ENCODE results near the gene NTM.

The NTM gene

DNA sequence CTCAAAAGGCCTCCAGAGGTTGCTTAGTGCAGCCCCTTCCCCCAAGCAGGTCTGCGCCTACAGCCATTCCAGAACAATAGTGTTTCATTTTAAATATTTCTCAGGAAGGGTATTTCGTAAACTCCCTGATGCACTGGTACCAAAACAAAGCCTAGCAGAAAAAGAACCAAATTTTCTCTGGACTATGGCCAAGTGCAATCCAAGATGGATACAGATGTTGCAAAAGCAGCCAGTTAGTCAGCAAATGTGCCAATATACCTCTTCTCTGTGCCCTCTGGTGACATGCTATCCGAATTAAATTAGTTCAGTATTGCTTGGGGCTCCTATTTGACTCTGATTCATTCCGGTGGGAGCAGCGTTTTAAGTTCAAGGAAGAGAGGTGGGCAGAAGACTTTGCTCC is 247.8 kb downstream of the NTM start:
- H3K36me3 ChIP-seq (ENCODE audit: insufficient read depth, low read length) = no peaks in the 10 kb centered on the region
- no peaks in the 10 kb centered on the region for H3K79me2 ChIP-seq (ENCODE audit: insufficient read depth, low read length)

DNA sequence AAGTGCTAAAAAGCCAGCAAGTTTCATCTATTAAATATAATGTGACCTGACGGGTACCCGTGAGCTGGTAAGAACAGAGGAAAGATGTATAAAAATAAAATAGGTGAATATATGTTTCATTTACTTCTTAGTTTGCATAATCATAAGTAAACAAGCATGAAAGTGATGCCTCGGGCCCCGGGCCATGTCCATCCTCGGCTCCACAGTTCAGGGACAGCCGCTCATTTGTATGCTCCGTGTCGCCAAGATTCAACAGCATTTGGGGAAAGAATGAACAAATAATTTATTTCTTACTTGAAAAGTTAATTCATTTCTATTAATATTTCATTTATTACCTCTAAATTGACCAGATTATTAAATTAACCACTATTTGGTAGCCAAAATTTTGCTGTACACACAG is 251.8 kb downstream of the NTM start:
- Histone ChIP-seq H3K36me3 (ENCODE audit: insufficient read depth, low read length) (no peaks in the 10 kb centered on the region), H3K4me2 (ENCODE audit: low read depth, low read length, poor library complexity, severe bottlenecking) (no peak overlapping the region), H3K27me3 (ENCODE audit: insufficient read depth, low read length, poor library complexity, severe bottlenecking) (no peaks in the 10 kb centered on the region), H2AFZ (ENCODE audit: low read length) (no peak overlapping the region), H3K79me2 (ENCODE audit: insufficient read depth, low read length) (no peaks in the 10 kb centered on the region), H3K9me2 (replicated peaks; ENCODE audit: low read depth, low read length) (no peaks in the 10 kb centered on the region), H3K9me3 (ENCODE audit: insufficient read depth, low read depth, low read length) (no peaks in the 10 kb centered on the region), H3K9ac (ENCODE audit: low read depth, low read length, poor library complexity, severe bottlenecking) (no peak overlapping the region), H3K4me3 (ENCODE audit: low read length, poor library complexity, severe bottlenecking) (no peak overlapping the region), H4K20me1 (ENCODE audit: insufficient read depth, low read length, poor library complexity, severe bottlenecking) (no peaks in the 10 kb centered on the region), H3F3A (ENCODE audit: low read depth) (no peaks in the 10 kb centered on the region), H3K4me1 (ENCODE audit: insufficient read depth, low read length, poor library complexity, severe bottlenecking) (peaks cover 61% of the 10 kb centered on the region)
- no peak for TF ChIP-seq EZH2phosphoT487 (IDR thresholded peaks at IDR 0.05; ENCODE audit: borderline replicate concordance)
- TF ChIP-seq, protein P1, sequence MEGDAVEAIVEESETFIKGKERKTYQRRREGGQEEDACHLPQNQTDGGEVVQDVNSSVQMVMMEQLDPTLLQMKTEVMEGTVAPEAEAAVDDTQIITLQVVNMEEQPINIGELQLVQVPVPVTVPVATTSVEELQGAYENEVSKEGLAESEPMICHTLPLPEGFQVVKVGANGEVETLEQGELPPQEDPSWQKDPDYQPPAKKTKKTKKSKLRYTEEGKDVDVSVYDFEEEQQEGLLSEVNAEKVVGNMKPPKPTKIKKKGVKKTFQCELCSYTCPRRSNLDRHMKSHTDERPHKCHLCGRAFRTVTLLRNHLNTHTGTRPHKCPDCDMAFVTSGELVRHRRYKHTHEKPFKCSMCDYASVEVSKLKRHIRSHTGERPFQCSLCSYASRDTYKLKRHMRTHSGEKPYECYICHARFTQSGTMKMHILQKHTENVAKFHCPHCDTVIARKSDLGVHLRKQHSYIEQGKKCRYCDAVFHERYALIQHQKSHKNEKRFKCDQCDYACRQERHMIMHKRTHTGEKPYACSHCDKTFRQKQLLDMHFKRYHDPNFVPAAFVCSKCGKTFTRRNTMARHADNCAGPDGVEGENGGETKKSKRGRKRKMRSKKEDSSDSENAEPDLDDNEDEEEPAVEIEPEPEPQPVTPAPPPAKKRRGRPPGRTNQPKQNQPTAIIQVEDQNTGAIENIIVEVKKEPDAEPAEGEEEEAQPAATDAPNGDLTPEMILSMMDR (conservative IDR thresholded peaks at IDR 0.05; ENCODE audit: low read length) = no peak

More for the DNA sequence above, 247.8 kb downstream of the NTM start:
- no peak for TF ChIP-seq EZH2phosphoT487 (IDR thresholded peaks at IDR 0.05; ENCODE audit: borderline replicate concordance)
- TF ChIP-seq, protein P1 (conservative IDR thresholded peaks at IDR 0.05; ENCODE audit: low read length) = no peak
- H3K9me3 ChIP-seq (ENCODE audit: insufficient read depth, low read depth, low read length) = no peaks in the 10 kb centered on the region
- no peaks in the 10 kb centered on the region for H3K9me2 ChIP-seq (replicated peaks; ENCODE audit: low read depth, low read length)
- H3K4me3 ChIP-seq (ENCODE audit: low read length, poor library complexity, severe bottlenecking) = no peak overlapping the region
- no peak overlapping the region for H3K9ac ChIP-seq (ENCODE audit: low read depth, low read length, poor library complexity, severe bottlenecking)
- no peaks in the 10 kb centered on the region for H3K27me3 ChIP-seq (ENCODE audit: insufficient read depth, low read length, poor library complexity, severe bottlenecking)
- H2AFZ ChIP-seq (ENCODE audit: low read length) = no peak overlapping the region
- H4K20me1 ChIP-seq (ENCODE audit: insufficient read depth, low read length, poor library complexity, severe bottlenecking) = no peaks in the 10 kb centered on the region
- H3F3A ChIP-seq (ENCODE audit: low read depth) = no peaks in the 10 kb centered on the region
- peaks cover 47% of the 10 kb centered on the region for H3K4me1 ChIP-seq (ENCODE audit: insufficient read depth, low read length, poor library complexity, severe bottlenecking)
- H3K4me2 ChIP-seq (ENCODE audit: low read depth, low read length, poor library complexity, severe bottlenecking) = no peak overlapping the region

DNA sequence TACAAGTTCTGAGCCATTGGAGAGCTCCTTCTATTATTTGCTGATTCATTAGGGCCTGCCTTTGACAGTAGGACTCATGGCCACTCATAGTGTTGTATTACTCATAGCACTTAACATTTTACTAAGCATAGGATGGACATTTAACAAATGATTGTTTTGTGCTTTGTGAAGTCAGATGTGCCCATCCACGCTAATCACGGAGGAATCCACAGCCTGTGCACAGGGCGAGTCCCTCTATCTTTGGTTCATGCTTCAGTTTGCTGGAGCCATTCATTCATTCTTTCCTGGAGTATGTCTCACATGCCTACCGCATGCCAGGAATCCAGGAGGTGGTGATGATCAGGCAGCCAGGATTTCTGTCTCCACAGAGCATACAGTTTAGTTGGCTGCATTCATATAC is 254.1 kb downstream of the NTM start:
- Histone ChIP-seq H3F3A (ENCODE audit: low read depth) (no peaks in the 10 kb centered on the region), H4K20me1 (ENCODE audit: insufficient read depth, low read length, poor library complexity, severe bottlenecking) (no peaks in the 10 kb centered on the region), H3K36me3 (ENCODE audit: insufficient read depth, low read length) (no peaks in the 10 kb centered on the region), H3K4me1 (ENCODE audit: insufficient read depth, low read length, poor library complexity, severe bottlenecking) (peaks cover 55% of the 10 kb centered on the region), H3K9me2 (replicated peaks; ENCODE audit: low read depth, low read length) (no peaks in the 10 kb centered on the region), H3K27me3 (ENCODE audit: insufficient read depth, low read length, poor library complexity, severe bottlenecking) (no peaks in the 10 kb centered on the region), H3K4me2 (ENCODE audit: low read depth, low read length, poor library complexity, severe bottlenecking) (peak overlapping the region; percentile 51), H2AFZ (ENCODE audit: low read length) (no peak overlapping the region), H3K4me3 (ENCODE audit: low read length, poor library complexity, severe bottlenecking) (no peak overlapping the region), H3K79me2 (ENCODE audit: insufficient read depth, low read length) (no peaks in the 10 kb centered on the region), H3K9me3 (ENCODE audit: insufficient read depth, low read depth, low read length) (no peaks in the 10 kb centered on the region), H3K9ac (ENCODE audit: low read depth, low read length, poor library complexity, severe bottlenecking) (peak overlapping the region; percentile 49)
- TF ChIP-seq EZH2phosphoT487 (IDR thresholded peaks at IDR 0.05; ENCODE audit: borderline replicate concordance) = no peak
- TF ChIP-seq, protein P1 (conservative IDR thresholded peaks at IDR 0.05; ENCODE audit: low read length) = no peak

All from Loucy (cell line).